Type B pancreatic cell (in vitro differentiated cells): ENCODE results near the gene LEKR1. TPM values are rescaled to one million over a fixed set of nuclear protein-coding genes. Genes with fewer than 3 reads are reported as not detected.

ENCODE experiments used
- DNase-seq: peaks from one replicate; pipeline ENCODE4 v3.0.0; 2021; ENCODE audit warnings: mixed read lengths; ENCODE audit not compliant: unreplicated experiment; ENCODE audit errors: extremely low spot score
- H3K27ac Mint-ChIP-seq: 2 replicates; pipeline ENCODE4 v1.8.0; 2021; ENCODE audit warnings: mild to moderate bottlenecking, mixed read lengths
- H3K27me3 Mint-ChIP-seq: 2 replicates; pipeline ENCODE4 v1.8.0; 2021; ENCODE audit warnings: mixed read lengths
- H3K36me3 Mint-ChIP-seq: 2 replicates; pipeline ENCODE4 v1.8.0; 2021; ENCODE audit warnings: mixed read lengths
- H3K4me1 Mint-ChIP-seq: one replicate; pipeline ENCODE4 v1.8.0; 2021; ENCODE audit warnings: mixed read lengths; ENCODE audit not compliant: unreplicated experiment
- H3K4me3 Mint-ChIP-seq: 2 replicates; pipeline ENCODE4 v1.8.0; 2021; ENCODE audit warnings: mild to moderate bottlenecking, mixed read lengths
- H3K9me3 Mint-ChIP-seq: 2 replicates; pipeline ENCODE4 v1.8.0; 2021; ENCODE audit warnings: mixed read lengths
- CTCF ChIP-seq: fragments of 200-600 bp; sonication (generic); conservative IDR thresholded peaks from 2 replicates; pipeline ENCODE4 v1.5.0; 2021; ENCODE audit warnings: antibody characterized with exemption, mild to moderate bottlenecking
- total RNA-seq: library from RNA; stranded (reverse); gene quantifications from 2 replicates; pipeline ENCODE4 v1.2.1, GENCODE V29; 2021; ENCODE audit warnings: low replicate concordance

Gene LEKR1
- total RNA-seq, 1 donor from 2014 or later, result 1.6 TPM

- H3K36me3 Mint-ChIP-seq, result no peaks in the 10 kb centered on the region
- H3K9me3 Mint-ChIP-seq, result peaks cover 5% of the 10 kb centered on the region
- DNase-seq, result no peak
- H3K4me3 Mint-ChIP-seq, result no peak overlapping the region
- no peak overlapping the region for H3K27ac Mint-ChIP-seq
- no peak for TF ChIP-seq CTCF
- H3K4me1 Mint-ChIP-seq, result no peaks in the 10 kb centered on the region
- no peaks in the 10 kb centered on the region for H3K27me3 Mint-ChIP-seq
Measured at GRCh38 chr3:156941311-156941710, 115.2 kb downstream of the LEKR1 start.

GRCh38 chr3:156948402-156949210, 122.5 kb downstream of the LEKR1 start:
- no peak for TF ChIP-seq CTCF
- H3K4me3 Mint-ChIP-seq, result no peak overlapping the region

GRCh38 chr3:156952011-156952410, 125.9 kb downstream of the LEKR1 start:
- Mint-ChIP-seq H3K4me3 (no peak overlapping the region), H3K36me3 (no peaks in the 10 kb centered on the region), H3K27ac (no peak overlapping the region), H3K4me1 (no peaks in the 10 kb centered on the region), H3K27me3 (no peaks in the 10 kb centered on the region), H3K9me3 (no peaks in the 10 kb centered on the region)
- no peak for TF ChIP-seq CTCF
- no peak for DNase-seq

More at GRCh38 chr3:156948402-156949210, 122.5 kb downstream of the LEKR1 start:
- H3K36me3 Mint-ChIP-seq, result no peaks in the 10 kb centered on the region
- no peaks in the 10 kb centered on the region for H3K27me3 Mint-ChIP-seq
- H3K9me3 Mint-ChIP-seq, result peaks cover 5% of the 10 kb centered on the region
- no peak for DNase-seq
- no peak overlapping the region for H3K27ac Mint-ChIP-seq
- H3K4me1 Mint-ChIP-seq, result no peaks in the 10 kb centered on the region

GRCh38 chr3:156957715-156958114, 131.6 kb downstream of the LEKR1 start:
- no peak for DNase-seq
- no peaks in the 10 kb centered on the region for H3K9me3 Mint-ChIP-seq
- TF ChIP-seq CTCF, result no peak
- H3K4me3 Mint-ChIP-seq, result no peak overlapping the region
- no peaks in the 10 kb centered on the region for H3K4me1 Mint-ChIP-seq
- H3K27me3 Mint-ChIP-seq, result no peaks in the 10 kb centered on the region
- H3K27ac Mint-ChIP-seq, result no peak overlapping the region
- no peaks in the 10 kb centered on the region for H3K36me3 Mint-ChIP-seq

DNA sequence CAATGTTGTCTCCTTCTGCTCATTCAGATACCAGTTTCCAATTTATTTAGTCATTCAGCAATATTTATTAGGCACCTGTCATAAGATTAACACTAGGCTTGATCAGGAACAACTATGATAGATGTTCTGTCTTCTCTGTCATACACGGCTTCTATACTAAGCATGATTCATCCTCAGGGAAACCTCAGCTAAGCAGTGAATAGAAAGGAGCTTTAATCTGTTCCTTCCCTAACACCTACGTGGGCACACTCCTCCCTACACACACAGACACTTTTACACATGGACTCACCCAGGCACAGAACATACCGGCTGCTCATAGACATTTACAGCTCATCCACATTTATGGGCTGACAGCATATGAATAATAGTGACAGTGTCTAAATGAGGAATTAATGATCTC, 136.9 kb downstream of the LEKR1 start:
- Mint-ChIP-seq H3K4me3 (no peak overlapping the region), H3K9me3 (no peaks in the 10 kb centered on the region), H3K4me1 (no peaks in the 10 kb centered on the region), H3K36me3 (no peaks in the 10 kb centered on the region), H3K27ac (no peak overlapping the region), H3K27me3 (no peaks in the 10 kb centered on the region)
- no peak for DNase-seq
- TF ChIP-seq CTCF, result no peak
